GM19328 (cell line): ENCODE data around the gene PLCB1.

Experiments
- ATAC-seq: cut with Tn5 transposase; IDR thresholded peaks from one replicate; pipeline ENCODE4 v1.9.1; 2021; ENCODE audit warnings: mild to moderate bottlenecking, moderate library complexity; ENCODE audit not compliant: unreplicated experiment

Gene PLCB1

DNA sequence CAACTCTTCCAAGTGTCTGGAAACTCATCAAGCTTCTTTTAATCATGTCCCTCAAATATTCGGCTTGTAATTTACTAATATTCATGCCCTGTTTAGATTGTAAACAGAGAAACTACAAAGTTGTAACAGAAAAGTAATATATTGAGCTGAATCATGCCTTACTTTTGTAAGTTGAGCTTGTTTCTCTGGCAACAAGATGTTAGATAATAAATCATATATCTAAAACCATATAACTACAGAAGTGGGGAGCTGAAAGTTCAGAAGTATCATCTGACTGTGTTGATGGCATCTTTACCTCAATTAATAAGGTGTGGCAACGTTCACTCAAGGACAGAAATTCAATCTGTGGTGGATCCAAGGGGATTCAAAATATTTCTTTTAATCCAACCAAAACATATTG is 263.9 kb downstream of the PLCB1 start:
- no peak for ATAC-seq

DNA sequence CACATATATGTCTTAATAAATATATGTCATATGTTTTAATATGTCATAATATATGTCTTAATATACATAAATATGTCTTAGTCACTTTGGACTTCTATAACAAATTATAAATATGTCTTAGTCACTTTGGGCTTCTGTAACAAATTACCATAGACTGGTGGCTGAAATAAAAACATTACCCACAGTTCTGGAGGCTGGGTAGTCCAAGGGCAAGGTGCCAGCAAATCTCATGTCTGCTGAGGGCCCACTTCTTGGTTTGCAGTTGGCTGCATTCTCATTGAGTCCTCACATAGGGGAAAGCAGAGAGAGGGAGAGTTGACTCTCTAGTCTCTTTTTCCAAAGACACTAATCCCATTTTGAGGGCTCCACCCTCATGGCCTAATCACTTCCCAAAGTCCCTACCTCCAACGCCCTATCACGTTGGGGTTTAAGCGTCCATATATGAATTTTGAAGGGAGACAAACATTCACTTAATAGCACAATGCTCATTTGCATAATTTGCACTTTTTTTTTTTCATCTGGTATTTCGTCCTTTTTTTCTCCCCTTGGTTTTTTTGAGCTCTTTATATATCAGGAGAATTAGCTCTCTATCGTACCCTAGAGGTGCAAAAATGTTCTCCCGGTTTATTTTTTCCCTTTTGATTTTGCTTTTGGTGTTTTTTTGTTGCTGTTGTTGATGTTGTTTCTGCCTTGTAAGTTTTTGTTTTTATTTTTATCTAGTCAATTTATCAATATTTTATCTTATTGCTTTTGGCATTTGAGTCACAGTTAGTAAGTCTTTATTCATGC is 266.4 kb downstream of the PLCB1 start:
- no peak for ATAC-seq

DNA sequence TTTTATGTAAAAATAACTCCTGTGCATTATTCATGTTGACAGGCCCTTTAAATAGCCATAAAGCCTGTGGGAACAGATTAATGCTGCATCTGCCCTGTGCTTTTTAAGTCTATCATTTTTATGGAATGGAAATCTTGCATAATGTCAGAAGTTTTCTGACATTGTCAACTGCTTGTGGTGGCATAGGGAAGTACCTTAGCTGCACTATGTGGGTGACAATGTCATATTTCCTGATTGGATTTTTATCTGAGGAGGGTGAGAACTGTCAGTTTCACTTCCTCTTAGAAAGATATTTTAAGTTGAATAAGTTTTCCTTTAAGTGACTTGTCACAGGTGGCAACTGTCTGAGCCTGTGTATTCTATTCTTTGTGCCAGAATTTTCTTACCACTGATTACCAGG is 267.9 kb downstream of the PLCB1 start:
- peak; percentile 96 for ATAC-seq

DNA sequence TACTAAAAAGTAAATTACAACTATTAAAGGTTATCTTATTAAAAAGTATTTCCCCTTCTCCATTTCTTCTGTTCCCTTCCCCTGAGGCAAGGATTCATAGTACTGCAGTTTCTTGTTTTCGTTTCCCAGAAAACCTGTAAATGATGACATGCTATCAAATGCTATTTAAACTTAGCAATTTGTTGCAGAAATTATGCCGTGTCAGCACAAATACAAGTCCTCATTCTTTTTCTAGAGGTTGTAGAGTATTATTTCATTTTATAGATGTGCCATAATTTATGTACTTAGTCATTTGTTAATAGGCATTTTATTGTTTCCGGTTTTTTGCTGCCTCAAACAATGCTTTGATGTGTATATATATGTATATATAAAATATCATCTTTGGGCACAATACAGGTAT is 268.4 kb downstream of the PLCB1 start:
- no peak for ATAC-seq

DNA sequence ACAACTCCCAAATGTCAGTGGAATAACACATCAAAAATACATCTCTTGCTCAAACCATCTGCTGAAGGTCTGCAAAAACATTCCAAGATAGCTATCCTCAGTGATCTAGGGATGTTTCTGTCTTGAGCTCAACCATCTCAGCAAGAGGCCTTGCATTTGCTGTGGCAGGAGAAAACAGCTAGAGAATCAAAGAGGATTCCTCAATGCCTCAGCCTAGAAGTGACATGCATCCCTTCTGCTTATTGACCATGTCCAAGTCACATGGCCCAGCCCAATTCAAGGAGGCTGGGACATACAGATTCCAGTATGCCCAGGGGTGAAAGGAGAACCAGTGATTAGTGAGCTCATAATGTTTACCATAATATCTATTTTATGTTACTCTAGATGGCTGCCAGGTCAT is 269.5 kb downstream of the PLCB1 start:
- no peak for ATAC-seq

DNA sequence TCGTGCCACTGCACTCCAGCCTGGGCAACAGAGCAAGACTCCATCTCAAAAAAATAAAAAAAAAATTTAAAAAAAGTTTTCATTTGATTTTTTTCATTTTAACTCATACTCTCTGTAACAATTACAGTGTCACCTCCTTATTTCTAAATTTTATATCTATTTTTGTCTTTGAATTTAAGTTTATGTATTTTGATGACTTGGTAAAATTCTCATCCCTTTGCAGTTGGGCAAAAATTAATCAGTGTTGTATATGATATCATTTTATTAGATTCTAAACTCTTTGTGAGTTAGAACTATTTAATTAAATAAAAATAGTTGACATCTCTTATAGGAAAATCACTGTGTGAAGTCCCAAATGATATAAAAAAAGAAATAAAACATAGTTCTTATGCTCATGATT is 270.7 kb downstream of the PLCB1 start:
- no peak for ATAC-seq

DNA sequence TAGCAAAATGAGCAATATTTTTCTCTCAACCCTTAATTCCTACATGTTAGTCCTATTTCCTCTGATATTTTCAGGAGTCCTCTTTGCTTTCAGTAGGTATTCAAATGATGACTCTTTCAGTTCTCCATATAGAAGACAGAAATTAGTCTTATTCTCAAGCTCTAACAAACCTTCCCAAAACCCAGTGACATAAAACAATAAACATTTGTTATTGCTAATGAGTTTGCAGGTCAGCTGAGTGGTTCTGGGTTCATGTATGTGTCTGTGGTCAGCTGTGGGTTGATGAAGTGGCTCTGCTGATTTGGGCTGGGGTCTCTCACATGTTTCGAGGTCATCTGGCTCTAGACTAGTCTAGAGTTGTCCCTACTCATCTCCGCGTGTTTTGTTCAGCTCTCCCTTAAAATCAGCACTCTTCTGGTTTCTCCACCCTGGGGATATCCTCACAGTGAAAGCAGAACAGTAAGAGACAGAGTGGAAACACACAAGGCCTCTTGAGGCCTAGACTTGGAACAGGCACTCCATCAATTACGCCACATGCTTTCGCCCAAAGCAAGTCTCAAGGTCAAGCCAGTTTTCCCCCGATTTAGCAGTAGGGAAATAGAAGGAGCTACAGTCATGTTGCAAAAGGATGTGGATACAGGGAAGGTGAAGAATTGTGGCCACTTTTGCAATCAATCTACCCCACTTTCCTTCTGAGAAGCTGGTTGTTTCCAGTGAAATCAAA is 273.0 kb downstream of the PLCB1 start:
- no peak for ATAC-seq

DNA sequence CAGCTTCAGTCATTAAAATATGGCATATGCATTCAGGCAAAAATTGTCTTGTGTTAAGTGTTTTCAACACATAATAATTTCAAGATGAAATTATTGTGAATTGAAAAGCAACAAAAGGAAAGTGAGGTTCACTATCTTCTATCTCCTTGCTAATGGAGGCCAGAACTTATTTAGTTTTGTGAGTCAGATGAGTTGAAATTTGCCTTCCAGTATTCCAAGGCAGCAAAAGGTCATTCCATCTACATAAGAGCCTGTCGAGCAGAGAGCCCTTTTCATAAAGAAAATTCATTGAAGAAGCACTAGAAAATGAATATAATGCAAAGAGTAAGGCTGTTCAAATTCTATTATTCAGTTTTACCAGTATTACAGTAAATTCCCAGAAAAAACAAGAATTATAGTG is 274.3 kb downstream of the PLCB1 start:
- no peak for ATAC-seq

DNA sequence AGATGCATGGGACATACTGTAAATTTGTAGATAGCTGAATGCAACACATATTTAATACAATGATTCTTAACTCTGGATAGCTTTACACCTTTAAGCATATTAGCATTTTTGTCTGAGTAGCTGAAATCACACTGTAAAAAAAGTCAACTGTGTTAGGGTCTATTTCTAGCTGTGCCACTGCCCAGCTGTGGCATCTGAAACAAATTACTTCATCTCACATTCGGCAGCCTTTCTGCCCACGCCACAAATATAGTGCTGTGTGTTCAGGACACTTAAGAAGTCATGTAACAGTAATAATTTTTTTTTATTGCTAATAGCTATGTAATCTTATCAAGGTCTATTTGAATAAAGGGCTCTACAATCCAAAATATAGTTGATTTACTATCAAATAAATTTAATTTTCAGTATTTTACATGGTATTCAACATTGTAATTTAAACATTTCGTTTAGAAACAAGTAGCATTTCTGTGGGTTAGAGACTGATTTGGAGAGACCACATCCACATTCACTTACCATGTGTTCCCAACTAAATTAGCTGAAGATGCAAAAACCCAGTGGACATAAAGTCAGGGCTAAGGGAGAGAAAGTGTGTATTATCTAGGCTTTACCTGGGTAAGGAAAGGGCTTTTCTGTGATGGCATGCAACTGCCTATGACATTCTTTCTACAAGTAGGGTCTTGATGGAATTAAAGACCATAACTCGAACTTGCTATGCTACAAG is 276.7 kb downstream of the PLCB1 start:
- no peak for ATAC-seq

DNA sequence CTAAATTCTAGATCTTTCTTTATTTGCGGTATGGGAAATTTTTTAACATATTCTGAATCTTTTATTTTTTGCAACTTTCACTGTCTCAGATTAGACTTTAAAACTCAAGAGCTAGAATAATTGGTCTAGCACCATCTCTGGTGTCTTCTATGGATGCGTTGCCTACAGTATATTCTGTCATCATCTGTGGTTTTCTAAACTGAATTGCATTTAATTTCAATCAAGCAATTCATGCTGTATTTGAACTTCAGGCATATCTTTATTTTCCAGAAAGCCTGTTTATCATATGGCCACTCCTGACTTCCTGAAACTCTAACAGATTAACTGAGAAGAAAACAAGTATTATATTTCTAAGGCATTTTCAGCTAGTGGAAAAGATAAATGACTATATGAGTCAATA is 281.6 kb downstream of the PLCB1 start:
- no peak for ATAC-seq

DNA sequence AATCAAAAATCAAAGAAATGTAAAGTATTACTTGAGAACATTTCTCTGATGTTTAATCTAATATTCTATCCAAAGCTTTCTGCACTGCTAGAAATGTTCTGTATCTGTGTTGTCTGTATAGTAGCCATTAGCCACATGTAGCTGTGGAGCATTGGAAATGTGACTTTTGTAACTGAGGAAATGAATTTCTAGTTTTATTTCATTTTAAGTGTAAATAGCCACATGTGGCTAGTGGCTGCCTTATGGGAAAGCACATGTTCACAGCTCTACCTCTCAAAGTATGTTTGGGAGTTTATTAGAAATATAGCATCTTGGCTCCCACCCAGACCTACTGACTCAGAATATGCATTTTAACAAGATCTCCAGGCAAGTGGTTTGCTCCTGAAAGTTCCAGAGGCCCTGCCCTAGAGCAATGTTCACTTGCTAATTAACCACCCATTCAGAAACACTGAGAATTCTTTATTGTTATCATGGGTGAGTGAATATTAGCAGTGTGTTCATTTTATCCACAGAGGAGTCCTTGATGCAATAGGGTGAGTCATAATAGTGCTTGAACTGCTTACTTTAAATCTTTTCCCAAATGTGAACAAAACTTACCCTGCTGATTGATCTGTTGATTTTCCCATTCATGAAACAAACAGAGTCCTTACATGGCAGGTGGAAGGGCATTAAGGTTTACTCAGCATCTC is 282.7 kb downstream of the PLCB1 start:
- ATAC-seq = no peak

DNA sequence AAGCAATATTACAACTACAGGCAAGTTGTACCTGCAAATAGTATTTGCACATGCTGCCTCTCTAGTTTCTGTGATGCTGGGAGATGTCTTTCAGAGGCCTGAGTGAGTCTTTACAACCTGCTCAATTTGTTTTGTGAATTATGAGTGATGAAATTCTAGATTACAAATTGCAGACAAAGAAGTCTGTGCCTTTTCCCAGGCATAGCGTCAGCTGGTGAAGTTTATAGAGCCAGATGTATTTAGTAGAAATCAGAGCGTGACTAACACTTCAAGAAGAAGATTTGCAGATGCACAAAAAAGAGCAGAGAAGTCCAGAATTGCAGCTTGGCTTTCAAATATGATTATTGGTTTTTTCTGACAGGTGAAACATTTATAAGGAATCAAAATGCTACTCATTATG is 289.9 kb downstream of the PLCB1 start:
- no peak for ATAC-seq

DNA sequence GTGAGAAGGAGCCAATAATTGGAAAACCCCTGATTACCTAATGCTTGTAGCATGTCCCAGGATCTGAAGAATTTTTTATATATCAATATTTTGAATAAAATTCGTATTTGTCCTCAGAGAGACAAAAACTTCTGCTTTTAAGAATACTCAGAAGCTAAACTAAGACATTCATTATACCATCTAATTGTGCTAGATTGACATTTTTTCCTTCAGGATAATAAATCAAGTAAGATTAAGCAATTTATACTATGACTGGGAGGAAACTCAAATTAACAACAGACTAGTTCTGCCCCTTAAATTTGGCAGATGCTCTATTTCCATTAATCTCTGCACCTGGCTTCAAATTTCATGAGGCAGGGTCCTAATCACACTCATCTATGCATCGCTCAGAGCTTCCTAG is 291.4 kb downstream of the PLCB1 start:
- no peak for ATAC-seq

DNA sequence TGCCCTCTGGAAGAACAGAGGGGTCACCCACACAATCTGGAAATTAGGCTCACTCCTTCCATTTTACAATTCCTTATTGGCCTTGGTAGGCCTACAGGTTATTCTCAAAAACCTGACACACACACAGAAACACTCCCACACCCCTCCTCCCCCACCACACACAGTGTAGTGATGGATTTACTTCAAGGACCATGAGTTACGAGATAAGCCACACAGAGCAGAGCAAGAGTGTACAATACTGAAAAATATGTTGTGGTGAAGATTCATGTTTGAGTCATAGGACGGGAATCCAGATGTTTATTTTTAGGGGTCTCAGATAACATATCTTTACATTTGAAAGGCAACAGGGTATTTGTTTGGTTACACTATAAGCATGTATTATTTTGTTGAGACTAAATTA is 291.9 kb downstream of the PLCB1 start:
- no peak for ATAC-seq

DNA sequence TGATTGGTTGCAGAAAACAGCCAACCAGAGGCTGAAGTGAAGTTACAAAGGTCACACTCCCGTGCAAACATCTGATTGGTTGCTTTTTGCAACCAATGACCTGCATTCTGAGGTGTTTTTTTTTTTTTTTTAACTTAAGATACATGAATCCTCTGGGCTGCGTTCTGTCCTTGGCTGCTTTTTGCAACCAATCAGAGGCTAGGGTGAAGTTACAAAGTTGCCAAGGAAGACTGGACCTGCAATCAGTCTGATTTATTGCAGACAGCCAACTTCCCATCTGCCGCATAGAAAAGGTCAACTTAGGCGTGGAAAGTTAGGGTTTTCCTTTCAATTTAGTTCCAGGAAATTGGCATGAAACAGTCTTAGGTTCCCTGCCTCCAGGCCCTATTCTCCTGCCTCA is 292.9 kb downstream of the PLCB1 start:
- ATAC-seq = no peak

DNA sequence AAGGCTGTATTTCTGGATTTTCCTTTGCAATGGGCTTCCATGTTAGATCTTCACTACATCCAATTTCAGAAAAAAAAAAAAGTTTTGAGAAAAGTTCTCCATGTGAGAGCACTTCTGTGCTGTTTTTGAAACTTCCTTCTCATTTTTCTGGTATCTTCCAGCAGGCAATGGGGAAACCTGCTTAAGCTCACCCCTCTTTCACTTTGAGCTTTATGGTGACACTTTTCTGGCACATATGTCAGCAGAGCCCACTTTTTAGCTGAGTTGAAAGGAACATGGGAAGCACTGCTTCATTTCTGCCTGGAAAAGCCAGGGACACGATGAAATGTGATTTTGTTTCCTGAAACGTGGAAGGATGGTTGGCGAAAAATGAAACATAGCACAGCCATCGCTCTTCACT is 293.7 kb downstream of the PLCB1 start:
- no peak for ATAC-seq

DNA sequence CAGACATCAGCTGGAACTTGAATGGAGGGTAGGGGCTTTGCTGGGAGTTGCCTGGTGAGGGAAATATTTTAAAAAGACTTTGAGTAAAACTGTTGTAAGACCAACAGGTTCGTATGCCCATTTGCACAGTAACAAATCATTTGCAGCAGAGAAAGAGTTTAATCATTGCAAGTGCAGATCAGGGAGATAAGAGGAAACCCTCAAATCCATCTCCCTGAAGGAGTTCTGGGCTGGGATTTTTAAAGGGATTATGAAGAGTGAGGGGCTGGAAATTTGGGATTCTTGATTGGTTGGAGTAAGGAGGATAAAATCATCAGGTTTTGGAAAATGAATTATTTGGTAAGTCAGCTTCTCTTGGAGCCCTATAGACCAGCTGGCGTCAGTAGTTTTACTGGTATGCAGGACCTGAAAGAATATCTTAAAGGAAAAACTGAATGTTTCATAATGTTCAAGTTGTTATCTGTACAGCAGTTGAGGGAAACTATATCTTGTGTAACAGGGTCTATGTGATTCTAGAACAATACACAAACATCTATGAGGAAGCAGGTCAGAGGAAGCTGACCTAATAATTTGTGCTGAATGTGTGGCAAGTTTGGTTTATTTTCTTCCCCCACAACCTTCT is 295.5 kb downstream of the PLCB1 start:
- no peak for ATAC-seq

DNA sequence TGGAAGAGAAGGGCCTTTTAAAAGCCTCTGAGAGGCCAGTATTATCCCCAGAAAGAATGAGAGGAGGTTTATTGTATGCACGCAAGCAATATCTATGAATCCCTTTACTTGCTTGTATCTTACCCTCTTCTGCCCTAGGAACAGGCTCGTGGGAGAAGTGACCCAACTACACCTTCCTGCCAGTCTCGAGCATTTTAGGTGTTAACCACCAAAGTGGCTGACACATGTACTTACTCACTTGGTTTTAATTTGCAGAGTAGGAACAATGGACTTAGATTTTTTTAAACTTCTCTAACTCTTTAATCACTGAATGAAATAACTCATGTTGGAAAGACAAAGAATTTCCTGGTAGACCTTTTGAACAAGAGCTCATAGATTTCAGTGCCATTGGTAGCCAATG is 296.9 kb downstream of the PLCB1 start:
- no peak for ATAC-seq

DNA sequence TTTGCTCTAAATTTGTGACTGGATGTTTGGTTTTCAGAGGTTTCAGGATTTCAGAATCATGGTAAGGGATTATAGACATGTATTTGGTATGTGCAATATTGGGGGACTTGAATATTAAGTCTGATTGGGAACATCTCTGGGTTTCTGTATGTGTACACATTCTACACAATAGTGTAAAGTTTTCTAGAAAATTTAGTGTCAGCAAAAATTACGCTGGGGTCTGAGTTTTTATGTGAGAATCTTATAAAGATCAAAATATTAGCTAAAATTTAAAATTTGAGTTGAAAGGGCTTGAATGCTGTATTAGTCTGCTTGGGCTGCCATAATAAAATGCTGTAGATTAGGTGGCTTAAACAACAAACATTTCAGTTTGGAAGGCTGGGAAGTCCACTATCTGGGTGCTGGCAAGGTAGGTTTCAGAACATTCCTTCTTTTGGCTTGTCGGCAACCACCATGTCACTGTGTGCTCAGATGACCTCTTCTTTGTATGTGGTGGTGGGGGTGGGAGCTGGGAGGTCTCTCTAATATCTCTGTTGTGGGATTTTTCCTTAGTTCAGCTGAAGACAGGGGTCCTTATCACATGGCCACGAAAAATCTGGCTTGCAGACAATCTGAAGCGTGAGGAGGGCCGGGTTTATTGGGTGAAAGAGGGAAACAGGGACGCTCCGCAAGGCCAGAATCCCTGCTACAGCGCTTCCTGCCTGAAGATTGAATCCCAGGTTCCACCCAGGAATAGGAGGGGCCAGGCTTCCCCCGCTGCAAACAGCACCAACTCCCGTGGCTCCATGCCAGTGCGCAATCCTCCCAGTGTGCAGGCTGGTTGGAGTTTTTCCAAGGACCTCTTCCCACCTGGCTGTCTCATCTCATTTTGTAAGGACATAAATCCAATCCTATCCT is 299.7 kb downstream of the PLCB1 start:
- ATAC-seq = no peak
